ENCODE results near the gene NLN.
A peak's percentile ranks its signal among the peaks of the same experiment; 100 is the strongest.
"Not testable (repeated sequence)": the region's sequence is repeated elsewhere in the genome, so short reads cannot be mapped to it uniquely, and the experiment has no call there.

The NLN gene

GRCh38 chr5:65861830-65862241 is 139.8 kb downstream of the NLN start:
- peak; percentile 71 for DNase-seq (ENCODE audit: low read depth)
- TF ChIP-seq, protein P1, sequence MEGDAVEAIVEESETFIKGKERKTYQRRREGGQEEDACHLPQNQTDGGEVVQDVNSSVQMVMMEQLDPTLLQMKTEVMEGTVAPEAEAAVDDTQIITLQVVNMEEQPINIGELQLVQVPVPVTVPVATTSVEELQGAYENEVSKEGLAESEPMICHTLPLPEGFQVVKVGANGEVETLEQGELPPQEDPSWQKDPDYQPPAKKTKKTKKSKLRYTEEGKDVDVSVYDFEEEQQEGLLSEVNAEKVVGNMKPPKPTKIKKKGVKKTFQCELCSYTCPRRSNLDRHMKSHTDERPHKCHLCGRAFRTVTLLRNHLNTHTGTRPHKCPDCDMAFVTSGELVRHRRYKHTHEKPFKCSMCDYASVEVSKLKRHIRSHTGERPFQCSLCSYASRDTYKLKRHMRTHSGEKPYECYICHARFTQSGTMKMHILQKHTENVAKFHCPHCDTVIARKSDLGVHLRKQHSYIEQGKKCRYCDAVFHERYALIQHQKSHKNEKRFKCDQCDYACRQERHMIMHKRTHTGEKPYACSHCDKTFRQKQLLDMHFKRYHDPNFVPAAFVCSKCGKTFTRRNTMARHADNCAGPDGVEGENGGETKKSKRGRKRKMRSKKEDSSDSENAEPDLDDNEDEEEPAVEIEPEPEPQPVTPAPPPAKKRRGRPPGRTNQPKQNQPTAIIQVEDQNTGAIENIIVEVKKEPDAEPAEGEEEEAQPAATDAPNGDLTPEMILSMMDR (conservative IDR thresholded peaks at IDR 0.05; ENCODE audit: low read depth, low read length): no peak
- no peak overlapping the region for H3K4me3 ChIP-seq (ENCODE audit: low read length)

GRCh38 chr5:65862384-65862783 is 140.4 kb downstream of the NLN start:
- no peak for DNase-seq (ENCODE audit: low read depth)
- TF ChIP-seq, protein P1 (conservative IDR thresholded peaks at IDR 0.05; ENCODE audit: low read depth, low read length): no peak
- no peak overlapping the region for H3K4me3 ChIP-seq (ENCODE audit: low read length)

DNA sequence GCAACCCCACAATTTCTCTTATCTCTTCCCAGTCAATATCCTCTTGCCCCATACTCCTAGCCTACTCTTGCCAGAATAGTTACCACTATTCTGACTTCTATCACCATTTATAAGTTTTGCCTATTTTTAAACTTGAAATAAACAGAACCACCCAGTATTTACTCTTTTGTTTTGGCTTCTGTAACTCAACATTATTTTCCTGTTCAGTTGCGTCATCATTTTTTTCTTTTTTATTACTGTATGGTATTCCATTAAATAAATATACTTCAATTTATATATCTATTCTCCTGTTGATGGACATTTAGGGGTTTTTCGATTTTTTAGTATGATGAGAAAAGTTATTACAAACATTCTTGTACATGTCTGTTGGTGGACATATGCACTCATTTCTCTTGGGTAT is 141.7 kb downstream of the NLN start:
- H3K4me3 ChIP-seq (ENCODE audit: low read length): no peak overlapping the region
- TF ChIP-seq, protein P1 (conservative IDR thresholded peaks at IDR 0.05; ENCODE audit: low read depth, low read length): no peak
- no peak for DNase-seq (ENCODE audit: low read depth)

DNA sequence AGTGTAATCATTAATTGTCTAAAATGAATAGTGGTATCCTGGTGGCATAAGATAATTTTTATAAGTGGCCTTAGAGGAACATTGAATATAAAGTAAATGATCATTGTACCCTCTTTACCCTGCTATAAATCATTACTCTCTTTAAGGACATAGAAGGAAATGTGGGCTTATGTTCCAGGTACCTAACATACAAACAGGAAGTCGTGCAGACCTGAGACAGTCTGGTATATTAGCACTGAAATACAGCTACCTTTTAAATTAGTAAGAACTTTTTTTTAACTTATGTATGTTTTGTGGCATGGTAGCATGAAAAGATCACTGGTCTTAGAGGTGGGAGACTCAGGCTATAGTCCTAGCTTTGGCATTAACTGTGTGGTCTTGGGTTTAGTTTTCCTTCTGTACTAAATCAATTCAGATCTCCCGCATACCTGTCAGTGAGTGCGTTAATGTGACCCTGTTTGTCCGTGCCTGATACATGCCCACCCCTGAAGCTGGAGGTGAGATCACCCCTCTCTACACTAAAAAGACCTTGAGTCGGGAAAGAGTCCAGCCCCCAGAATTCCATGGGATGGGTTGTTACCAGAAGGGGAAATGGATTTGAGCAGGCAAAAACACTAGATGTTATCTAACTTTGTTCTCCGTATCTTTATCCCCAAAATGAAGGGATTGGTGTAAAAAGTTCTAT is 145.0 kb downstream of the NLN start:
- TF ChIP-seq, protein P1 (conservative IDR thresholded peaks at IDR 0.05; ENCODE audit: low read depth, low read length): no peak
- no peak overlapping the region for H3K4me3 ChIP-seq (ENCODE audit: low read length)
- DNase-seq (ENCODE audit: low read depth): no peak

- no peak overlapping the region for H3K4me3 ChIP-seq (ENCODE audit: low read length)
- TF ChIP-seq, protein P1 (conservative IDR thresholded peaks at IDR 0.05; ENCODE audit: low read depth, low read length): no peak
- DNase-seq (ENCODE audit: low read depth): no peak
Observed at GRCh38 chr5:65867542-65868195, 145.7 kb downstream of the NLN start.

- TF ChIP-seq, protein P1 (conservative IDR thresholded peaks at IDR 0.05; ENCODE audit: low read depth, low read length): no peak
- no peak for DNase-seq (ENCODE audit: low read depth)
- no peak overlapping the region for H3K4me3 ChIP-seq (ENCODE audit: low read length)
Observed at GRCh38 chr5:65868509-65868908, 146.5 kb downstream of the NLN start.

GRCh38 chr5:65871182-65871581 is 149.2 kb downstream of the NLN start:
- DNase-seq (ENCODE audit: low read depth): no peak
- TF ChIP-seq, protein P1 (conservative IDR thresholded peaks at IDR 0.05; ENCODE audit: low read depth, low read length): no peak
- no peak overlapping the region for H3K4me3 ChIP-seq (ENCODE audit: low read length)

DNA sequence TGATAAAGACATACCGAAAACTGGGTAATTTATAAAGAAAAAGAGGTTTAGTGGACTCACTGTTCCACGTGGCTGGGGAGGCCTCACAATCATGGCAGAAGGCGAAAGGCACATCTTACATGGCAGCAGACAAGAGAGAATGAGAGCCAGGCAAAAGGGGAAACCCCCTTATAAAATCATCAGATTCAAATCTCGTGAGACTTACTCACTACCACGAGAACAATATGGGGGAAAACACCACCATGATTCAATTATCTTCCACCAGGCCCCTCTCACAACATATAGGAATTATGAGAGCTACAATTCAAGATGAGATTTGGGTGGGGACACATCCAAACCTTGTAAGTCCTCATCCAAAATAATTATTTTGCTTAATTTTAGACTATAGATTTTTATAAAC is 149.8 kb downstream of the NLN start:
- H3K4me3 ChIP-seq (ENCODE audit: low read length); DNase-seq (ENCODE audit: low read depth): not testable (repeated sequence)
